Esophagus muscularis mucosa (tissue), 4 donors: Measurements from ENCODE around the gene METRNL. TPM values are rescaled to one million over a fixed set of nuclear protein-coding genes. Genes with fewer than 3 reads are reported as not detected.

ENCODE experiments used
- DNase-seq: peaks from one replicate; pipeline ENCODE4 v3.0.0-alpha.2; 2017; ENCODE audit errors: extremely low spot score
- H3K27ac ChIP-seq, 4 donors: fragments of 200-600 bp; sonication (generic); replicated peaks in 1 of 4; 1 replicate in 3 of 4; 2 replicates in 1 of 4; pipeline ENCODE4 v1.5.1; 2016 to 2019; ENCODE audit warnings: mild to moderate bottlenecking in 1 of 4
- H3K27me3 ChIP-seq, 4 donors: fragments of 200-600 bp; sonication (generic); one replicate each; pipeline versions ENCODE4 v1.5.1 to v1.6.0; 2016 to 2019
- H3K36me3 ChIP-seq, 4 donors: fragments of 200-600 bp; sonication (generic); one replicate each; pipeline ENCODE4 v1.5.1; 2016 to 2019
- H3K4me1 ChIP-seq, 4 donors: fragments of 200-600 bp; sonication (generic); one replicate each; pipeline ENCODE4 v1.5.1; 2016 to 2019
- H3K4me3 ChIP-seq, 4 donors: fragments of 200-600 bp; sonication (generic); 1 replicate in 2 of 4; 2 replicates in 2 of 4; pipeline ENCODE4 v1.5.1; 2016 to 2019; ENCODE audit warnings: mild to moderate bottlenecking in 4 of 4, moderate library complexity in 1 of 4
- H3K9me3 ChIP-seq, 4 donors: fragments of 200-600 bp; sonication (generic); 1 replicate in 3 of 4; 2 replicates in 1 of 4; pipeline ENCODE4 v1.5.1; 2016 to 2019
- EP300 ChIP-seq: sonication (generic); formaldehyde crosslinking; IDR thresholded peaks from one replicate; pipeline ENCODE4 v1.6.1; 2017; ENCODE audit warnings: antibody characterized with exemption
- POLR2A ChIP-seq: fragments of 450-650 bp; IDR thresholded peaks from one replicate; pipeline ENCODE4 v1.6.1; 2017; ENCODE audit warnings: antibody characterized with exemption, moderate library complexity, mild to moderate bottlenecking, low read depth
- POLR2AphosphoS5 ChIP-seq, 2 donors: sonication (generic); formaldehyde crosslinking; IDR thresholded peaks; one replicate each; pipeline ENCODE4 v1.6.1; 2017; ENCODE audit warnings: antibody characterized with exemption in 2 of 2
- WGBS: methylation state at CpG from one replicate; pipeline ENCODE4 v1.1.5; 2018; 5-methylcytosine and 5-hydroxymethylcytosine counted together
- intact Hi-C: fragments of 100-400 bp; cut with DNase I; formaldehyde crosslinking; loops from one replicate; pipeline ENCODE4 v1.15.1; 2023
- total RNA-seq, 4 donors: library from RNA; depleted of rRNA; stranded (reverse); fragments of >200 nt; gene quantifications; one replicate each; pipeline versions ENCODE4 v1.1.0 to v1.2.1, GENCODE V29; 2016
- TF ChIP-seq, protein P1 (sequence below), 3 experiments: fragments of 200-600 bp in 2 of 3; fragments of 450-650 bp in 1 of 3; sonication (generic) in 2 of 3; IDR thresholded peaks; one replicate each; pipeline ENCODE4 v1.5.1; 2017 to 2019; ENCODE audit warnings: antibody characterized with exemption in 3 of 3, mild to moderate bottlenecking in 2 of 3, moderate library complexity in 1 of 3

Gene METRNL
- total RNA-seq, 4 donors from 2014 or later, result 36.5 to 124 (median 61.5) TPM

DNA sequence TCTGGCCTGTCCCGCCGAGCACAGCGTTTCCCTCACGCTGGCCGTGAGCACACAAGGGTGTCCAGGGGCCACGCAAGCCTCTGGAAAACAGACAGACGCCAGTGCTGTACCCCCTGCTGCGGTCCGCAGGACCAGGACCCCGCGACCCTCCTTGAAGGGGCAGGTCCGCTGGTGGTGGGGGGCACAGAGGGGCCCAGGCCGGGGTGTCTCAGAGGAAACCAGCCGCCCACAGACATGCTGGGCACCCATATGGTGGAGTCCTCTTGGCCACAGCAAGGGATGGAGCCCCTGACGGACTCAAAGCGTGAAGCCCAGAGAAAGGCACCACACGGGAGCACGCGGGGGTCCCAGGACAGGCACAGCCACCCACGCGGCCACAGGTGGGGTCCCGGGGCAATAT is 34.4 kb downstream of the METRNL start:
- WGBS, result 92% methylated on average over 10 of the region's 22 CpGs
- intact Hi-C loops, result no loop called here
- peaks cover 0 to 8% (median 0%) of the 10 kb centered on the region in 4 donors for H3K27me3 ChIP-seq
- H3K36me3 ChIP-seq, result no peaks in the 10 kb centered on the region
- TF ChIP-seq POLR2A (no peak), EP300 (no peak), POLR2AphosphoS5 (IDR thresholded peaks at IDR 0.05) (no peak)
- TF ChIP-seq, protein P1, sequence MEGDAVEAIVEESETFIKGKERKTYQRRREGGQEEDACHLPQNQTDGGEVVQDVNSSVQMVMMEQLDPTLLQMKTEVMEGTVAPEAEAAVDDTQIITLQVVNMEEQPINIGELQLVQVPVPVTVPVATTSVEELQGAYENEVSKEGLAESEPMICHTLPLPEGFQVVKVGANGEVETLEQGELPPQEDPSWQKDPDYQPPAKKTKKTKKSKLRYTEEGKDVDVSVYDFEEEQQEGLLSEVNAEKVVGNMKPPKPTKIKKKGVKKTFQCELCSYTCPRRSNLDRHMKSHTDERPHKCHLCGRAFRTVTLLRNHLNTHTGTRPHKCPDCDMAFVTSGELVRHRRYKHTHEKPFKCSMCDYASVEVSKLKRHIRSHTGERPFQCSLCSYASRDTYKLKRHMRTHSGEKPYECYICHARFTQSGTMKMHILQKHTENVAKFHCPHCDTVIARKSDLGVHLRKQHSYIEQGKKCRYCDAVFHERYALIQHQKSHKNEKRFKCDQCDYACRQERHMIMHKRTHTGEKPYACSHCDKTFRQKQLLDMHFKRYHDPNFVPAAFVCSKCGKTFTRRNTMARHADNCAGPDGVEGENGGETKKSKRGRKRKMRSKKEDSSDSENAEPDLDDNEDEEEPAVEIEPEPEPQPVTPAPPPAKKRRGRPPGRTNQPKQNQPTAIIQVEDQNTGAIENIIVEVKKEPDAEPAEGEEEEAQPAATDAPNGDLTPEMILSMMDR (IDR thresholded peaks at IDR 0.05), result no peak
- H3K4me3 ChIP-seq, result no peak overlapping the region
- no peak overlapping the region for H3K27ac ChIP-seq
- H3K4me1 ChIP-seq, result peaks cover 22 to 33% (median 27%) of the 10 kb centered on the region in 4 donors
- DNase-seq, result no peak
- no peaks in the 10 kb centered on the region for H3K9me3 ChIP-seq

DNA sequence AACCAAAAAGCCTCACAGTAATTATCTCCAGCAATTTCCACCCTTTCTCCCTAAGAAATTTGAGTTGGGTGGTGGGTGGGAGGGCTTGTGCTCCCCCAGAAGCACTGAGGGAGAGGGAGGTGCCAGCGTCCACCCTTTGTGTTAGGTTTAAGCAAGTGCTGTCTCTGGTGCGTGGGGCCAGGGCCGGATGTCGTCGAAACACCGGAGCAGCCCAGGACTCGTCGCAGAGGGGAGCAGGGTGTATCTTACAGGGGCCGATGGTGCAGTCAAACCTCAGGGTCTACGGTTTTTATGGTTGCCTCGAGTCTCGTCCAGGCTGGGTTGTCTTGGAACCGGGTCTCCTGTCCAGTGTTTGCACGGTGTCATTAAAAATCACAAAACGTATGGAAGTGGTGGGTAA is 35.3 kb downstream of the METRNL start:
- Histone ChIP-seq H3K36me3 (no peaks in the 10 kb centered on the region), H3K4me3 (no peak overlapping the region), H3K4me1 (peaks cover 16 to 32% (median 22%) of the 10 kb centered on the region in 4 donors), H3K9me3 (no peaks in the 10 kb centered on the region), H3K27ac (no peak overlapping the region), H3K27me3 (peaks cover 0 to 5% (median 0%) of the 10 kb centered on the region in 4 donors)
- TF ChIP-seq POLR2A (no peak), POLR2AphosphoS5 (IDR thresholded peaks at IDR 0.05) (no peak), EP300 (no peak)
- TF ChIP-seq, protein P1 (IDR thresholded peaks at IDR 0.05), result no peak
- DNase-seq, result no peak
- intact Hi-C loops, result no loop called here
- WGBS, result 84% methylated on average over 14 of the region's 15 CpGs

DNA sequence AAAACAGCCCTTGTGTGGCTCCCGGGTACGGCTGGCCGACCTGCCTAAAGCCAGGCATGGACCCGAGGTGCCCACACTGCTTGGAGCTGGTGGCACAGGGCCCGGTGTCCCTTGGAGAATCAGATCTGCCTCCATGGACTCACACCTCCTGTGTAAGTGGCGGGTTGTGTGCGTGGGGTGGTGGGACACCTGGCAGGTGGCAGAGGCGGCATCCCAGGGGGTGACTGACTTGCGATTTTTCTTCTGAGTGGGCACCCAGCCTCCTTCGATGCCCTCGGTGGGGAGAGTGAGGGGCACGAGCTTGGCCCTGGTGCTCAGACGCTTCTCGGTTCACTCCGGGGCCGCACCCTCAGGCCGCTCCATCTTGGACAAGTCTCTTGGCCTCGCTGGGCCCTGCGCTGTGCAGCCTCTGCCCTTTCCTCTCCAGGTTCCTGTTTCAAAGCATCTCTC is 35.8 kb downstream of the METRNL start:
- H3K9me3 ChIP-seq, result no peaks in the 10 kb centered on the region
- intact Hi-C loops, result no loop called here
- TF ChIP-seq POLR2AphosphoS5 (IDR thresholded peaks at IDR 0.05) (no peak), EP300 (no peak), POLR2A (no peak)
- TF ChIP-seq, protein P1 (IDR thresholded peaks at IDR 0.05), result no peak
- peaks cover 0 to 5% (median 0%) of the 10 kb centered on the region in 4 donors for H3K27me3 ChIP-seq
- no peak for DNase-seq
- H3K4me1 ChIP-seq, result peaks cover 10 to 27% (median 17%) of the 10 kb centered on the region in 4 donors
- H3K36me3 ChIP-seq, result no peaks in the 10 kb centered on the region
- H3K4me3 ChIP-seq, result no peak overlapping the region
- no peak overlapping the region for H3K27ac ChIP-seq
- 96% methylated on average over 16 of the region's 19 CpGs for WGBS

DNA sequence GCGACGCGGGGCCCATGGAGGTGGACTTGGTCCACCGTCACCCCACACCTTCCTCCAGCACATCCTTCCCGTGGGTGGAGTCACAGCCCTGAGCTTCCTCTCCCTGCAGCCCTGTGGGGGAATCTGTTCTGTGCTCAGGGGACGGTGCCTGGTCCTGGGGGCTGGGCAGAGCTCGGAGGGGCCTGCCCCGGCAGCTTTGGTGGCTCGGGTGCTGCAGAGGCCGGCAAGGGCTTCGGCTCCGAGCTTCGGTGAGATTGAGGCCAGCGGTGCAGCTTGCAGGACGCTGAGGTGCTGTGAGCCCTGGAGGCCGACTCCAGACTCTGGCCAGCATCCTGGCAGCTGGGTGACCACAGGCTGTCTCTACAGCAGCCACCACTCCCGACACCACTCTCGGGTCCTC is 36.4 kb downstream of the METRNL start:
- H3K4me1 ChIP-seq, result peaks cover 4 to 21% (median 11%) of the 10 kb centered on the region in 4 donors
- no peak overlapping the region for H3K27ac ChIP-seq
- peaks cover 0 to 9% (median 0%) of the 10 kb centered on the region in 4 donors for H3K27me3 ChIP-seq
- no peak for DNase-seq
- H3K9me3 ChIP-seq, result no peaks in the 10 kb centered on the region
- no CpG with 5 or more reads among the region's 18 CpGs for WGBS
- no peak for TF ChIP-seq POLR2AphosphoS5 (IDR thresholded peaks at IDR 0.05)
- no peak for TF ChIP-seq POLR2A
- no peak for TF ChIP-seq EP300
- TF ChIP-seq, protein P1 (IDR thresholded peaks at IDR 0.05), result no peak
- H3K36me3 ChIP-seq, result no peaks in the 10 kb centered on the region
- intact Hi-C loops, result no loop called here
- H3K4me3 ChIP-seq, result no peak overlapping the region

DNA sequence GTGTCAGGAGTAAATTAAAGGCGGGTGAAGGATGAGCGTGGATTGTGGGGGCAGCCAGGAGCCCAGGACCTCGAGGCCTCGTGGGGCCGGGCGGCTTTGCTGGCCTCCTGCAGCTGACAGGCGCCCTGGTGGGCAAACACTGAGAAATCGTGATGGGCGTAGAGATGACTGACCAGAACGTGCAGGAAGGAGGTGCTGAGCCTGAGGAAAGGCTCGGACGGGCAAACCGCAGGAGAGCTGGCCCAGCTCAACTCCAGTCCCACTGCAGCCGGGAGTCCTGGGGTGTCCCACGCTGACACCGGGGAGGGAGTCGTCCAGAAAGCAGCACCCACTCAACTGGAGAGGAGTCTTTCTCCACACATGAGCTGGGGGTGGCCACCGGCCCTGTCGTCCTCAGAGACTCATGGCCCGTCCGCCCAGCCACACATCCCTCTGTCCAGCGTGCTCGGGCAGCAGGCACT is 36.9 kb downstream of the METRNL start:
- H3K36me3 ChIP-seq, result no peaks in the 10 kb centered on the region
- no peaks in the 10 kb centered on the region for H3K9me3 ChIP-seq
- peaks cover 0 to 13% (median 0%) of the 10 kb centered on the region in 4 donors for H3K27me3 ChIP-seq
- WGBS, result 88% methylated on average over 22 of the region's 23 CpGs
- intact Hi-C loops, result no loop called here
- H3K4me3 ChIP-seq, result no peak overlapping the region
- TF ChIP-seq POLR2A, result no peak
- TF ChIP-seq EP300, result no peak
- TF ChIP-seq POLR2AphosphoS5 (IDR thresholded peaks at IDR 0.05), result no peak
- peaks cover 0 to 16% (median 6%) of the 10 kb centered on the region in 4 donors for H3K4me1 ChIP-seq
- no peak overlapping the region for H3K27ac ChIP-seq
- DNase-seq, result no peak
